HFF-Myc (cell line): ENCODE results near the gene CLCN7.

Experiments used
- DNase-seq: peaks from one replicate; pipeline ENCODE4 v3.0.0-alpha.2; 2011; ENCODE audit warnings: low read depth; ENCODE audit errors: extremely low read depth
- H3K4me3 ChIP-seq: replicated peaks from 2 replicates; pipeline ENCODE4 v1.5.1; 2011; ENCODE audit warnings: low read depth, mild to moderate bottlenecking, control low read depth, low read length
- CTCF ChIP-seq: IDR thresholded peaks from 2 replicates; pipeline ENCODE4 v1.5.1; 2012; ENCODE audit warnings: mild to moderate bottlenecking, low read depth, low read length, control low read depth; ENCODE audit errors: missing control alignments

CLCN7 gene

DNA sequence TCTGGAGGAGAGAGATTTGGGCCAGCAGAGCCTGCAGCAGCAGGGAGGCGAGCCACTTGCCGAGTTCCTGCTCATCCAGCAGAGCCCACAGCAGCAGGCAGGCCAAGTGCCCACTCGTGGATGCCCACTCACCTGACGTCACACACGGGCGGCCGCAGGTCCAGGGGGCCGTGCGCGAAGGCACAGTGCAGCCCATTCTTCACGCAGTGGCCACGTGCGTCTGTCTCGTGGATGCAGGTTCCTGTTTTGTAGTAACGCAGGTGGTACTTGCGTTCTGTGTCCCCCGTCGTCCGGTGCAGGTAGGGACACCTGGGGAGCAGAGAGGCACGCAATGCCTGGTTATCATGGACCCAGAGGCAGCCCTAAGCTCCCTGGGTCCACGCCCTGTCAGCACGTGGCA, 71.8 kb downstream of the CLCN7 start:
- TF ChIP-seq CTCF: no peak
- DNase-seq: no peak
- H3K4me3 ChIP-seq: no peak overlapping the region

DNA sequence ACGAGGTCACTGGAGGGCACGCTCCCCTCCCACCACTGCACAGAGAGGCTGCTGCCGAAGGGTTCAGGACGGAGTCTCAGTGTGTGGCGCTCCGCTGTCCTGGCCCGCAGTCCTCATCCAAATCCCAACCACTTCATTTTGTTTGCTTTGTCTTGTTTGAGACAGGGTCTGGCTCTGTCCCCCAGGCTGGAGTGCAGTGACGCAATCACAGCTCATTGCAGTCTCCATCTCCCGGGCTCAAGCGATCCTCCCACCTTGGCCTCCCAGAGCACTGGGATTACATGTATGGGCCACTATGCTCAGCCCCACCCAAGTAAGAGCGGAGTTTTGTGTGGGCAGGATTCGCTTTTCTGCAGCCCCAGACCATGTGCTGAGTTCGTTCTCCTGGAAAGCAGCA, 73.1 kb downstream of the CLCN7 start:
- DNase-seq: no peak
- no peak for TF ChIP-seq CTCF
- no peak overlapping the region for H3K4me3 ChIP-seq

DNA sequence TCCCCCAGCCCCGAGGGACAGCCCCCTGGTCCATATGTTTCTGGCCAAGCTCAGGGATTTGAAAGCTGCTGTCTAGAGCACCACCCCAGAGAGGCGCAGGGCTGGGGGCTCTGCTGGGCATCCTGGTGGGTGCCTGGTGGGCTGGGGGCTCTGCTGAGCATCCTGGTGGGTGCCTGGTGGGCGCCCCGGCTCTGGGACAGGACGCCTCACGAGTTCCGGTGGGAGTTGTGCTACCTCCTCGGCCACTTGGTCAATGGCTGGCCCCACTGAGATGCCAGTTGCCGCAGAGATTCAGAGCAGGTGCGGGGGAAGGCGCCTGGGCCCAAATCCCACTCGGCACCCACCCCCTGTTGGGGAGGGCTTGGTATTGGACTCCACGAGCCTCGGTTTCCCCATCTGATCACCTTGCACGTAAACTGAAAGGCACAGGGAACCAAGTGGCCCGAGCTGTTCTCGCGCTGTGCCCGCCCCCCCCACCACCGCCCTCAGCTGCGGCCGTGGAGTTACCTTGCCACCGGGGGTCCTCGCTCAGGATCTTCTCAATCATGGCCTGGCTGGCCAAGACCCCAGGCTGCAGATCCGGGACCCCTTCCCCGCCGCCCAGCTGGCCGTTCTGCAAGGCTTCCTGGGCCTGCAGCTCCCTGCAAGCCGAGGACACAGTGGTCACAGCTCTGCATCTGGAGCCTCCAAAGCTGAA, 73.6 kb downstream of the CLCN7 start:
- no peak for TF ChIP-seq CTCF
- H3K4me3 ChIP-seq: no peak overlapping the region
- no peak for DNase-seq

DNA sequence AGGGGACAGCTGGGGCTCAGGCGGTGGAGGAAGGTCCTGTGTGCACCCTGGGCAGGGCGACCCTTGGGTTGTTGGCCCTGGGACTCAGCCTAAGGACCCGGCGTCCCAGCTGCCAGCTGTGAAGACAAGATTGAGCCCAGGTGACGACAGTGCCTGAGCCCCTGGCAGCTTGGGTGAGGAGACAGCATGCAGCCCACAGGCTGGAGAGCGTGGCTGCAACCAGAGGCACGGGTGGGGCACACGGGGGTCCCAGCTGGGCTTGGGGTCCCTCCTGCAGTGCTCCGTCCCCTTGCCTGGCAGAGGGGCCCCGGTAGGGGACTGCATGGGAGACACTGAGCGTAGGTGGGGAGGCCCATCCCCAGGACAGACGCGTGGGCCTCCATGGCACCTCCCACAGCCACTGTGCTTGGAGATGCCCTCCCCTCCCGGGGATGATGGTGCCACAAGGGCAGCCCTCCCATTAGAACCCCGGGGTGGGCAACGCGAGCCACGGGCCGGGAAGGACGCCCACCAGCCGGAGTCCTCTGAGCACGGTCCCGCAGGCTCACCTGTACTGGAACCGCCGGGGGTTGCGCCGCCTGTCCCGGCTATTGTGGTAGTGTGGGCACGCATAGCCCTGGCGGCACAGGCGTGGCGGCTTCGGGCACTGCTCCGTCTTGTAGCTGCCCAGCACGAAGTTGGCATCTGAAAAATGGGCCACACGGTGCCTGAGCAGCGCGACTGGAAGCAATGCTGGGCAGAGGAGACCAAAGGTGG, 75.8 kb downstream of the CLCN7 start:
- no peak overlapping the region for H3K4me3 ChIP-seq
- no peak for TF ChIP-seq CTCF
- no peak for DNase-seq

DNA sequence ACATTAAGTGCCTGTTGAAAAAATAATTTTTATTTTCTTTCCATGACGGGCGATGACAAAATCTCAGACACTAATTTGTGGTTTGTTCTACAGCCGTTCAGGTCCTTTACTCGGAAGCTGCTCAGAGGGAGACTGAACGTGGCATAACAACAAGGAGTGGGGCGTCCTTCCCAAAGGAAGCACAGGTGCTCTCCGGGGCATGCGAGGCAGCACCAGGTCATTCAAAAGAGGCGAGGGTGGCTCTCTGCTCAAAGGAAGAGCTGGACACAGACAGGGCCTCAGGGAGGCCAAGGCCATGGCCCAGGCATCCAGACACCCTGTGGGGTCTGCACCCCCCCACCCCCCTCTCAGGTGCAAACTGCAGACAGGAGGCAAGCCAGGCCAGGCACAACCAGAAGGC, 76.5 kb downstream of the CLCN7 start:
- H3K4me3 ChIP-seq: no peak overlapping the region
- no peak for DNase-seq
- no peak for TF ChIP-seq CTCF

GRCh38 chr16:1397779-1398178, 77.0 kb downstream of the CLCN7 start:
- TF ChIP-seq CTCF: no peak
- H3K4me3 ChIP-seq: no peak overlapping the region
- no peak for DNase-seq
